NCI-H128 (cell line): ENCODE data around the gene POGLUT2.
"Not testable (repeated sequence)": the region's sequence is repeated elsewhere in the genome, so short reads cannot be mapped to it uniquely, and the experiment has no call there.

Source experiments
- DNase-seq: peaks from one replicate; lab custom pipeline; 2025; ENCODE audit not compliant: unreplicated experiment; lab: John Stamatoyannopoulos, UW

POGLUT2 gene

DNA sequence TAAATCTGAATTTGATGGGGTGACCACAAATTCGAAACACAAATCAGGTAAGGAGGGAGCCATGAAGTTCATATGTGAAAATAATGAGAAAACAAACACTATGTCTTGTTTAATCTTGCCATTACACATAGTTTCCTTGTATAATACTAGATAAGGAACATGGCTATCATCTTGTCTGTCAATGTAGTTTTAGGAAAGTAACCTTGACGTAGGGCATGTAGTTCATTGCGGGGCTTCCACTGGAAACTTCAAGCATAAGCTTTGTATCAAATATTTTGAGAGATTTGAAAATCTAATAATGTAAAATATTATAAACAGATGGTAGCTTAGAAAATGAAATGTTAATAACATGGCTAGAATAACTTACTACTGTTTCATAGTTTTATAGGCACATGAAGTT is 8.9 kb upstream of the POGLUT2 start:
- no peak for DNase-seq

DNA sequence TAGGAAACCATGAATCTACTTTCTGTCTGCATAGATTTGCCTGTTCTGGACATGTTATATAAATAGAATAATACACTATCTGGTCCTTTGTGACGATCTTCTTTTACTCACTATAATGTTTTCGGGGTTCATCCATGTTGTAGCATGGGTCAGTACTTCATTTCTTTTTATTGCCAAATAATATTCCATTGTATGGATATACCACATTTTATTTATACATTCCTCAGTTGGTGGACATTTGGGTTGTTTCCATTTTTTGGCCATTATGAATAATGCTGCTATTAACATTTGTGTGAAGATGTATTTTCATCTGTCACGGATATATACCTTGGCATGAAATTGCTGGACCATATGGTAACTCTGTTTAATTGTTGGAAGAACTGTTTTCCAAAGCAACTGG is 6.9 kb upstream of the POGLUT2 start:
- DNase-seq, result no peak

DNA sequence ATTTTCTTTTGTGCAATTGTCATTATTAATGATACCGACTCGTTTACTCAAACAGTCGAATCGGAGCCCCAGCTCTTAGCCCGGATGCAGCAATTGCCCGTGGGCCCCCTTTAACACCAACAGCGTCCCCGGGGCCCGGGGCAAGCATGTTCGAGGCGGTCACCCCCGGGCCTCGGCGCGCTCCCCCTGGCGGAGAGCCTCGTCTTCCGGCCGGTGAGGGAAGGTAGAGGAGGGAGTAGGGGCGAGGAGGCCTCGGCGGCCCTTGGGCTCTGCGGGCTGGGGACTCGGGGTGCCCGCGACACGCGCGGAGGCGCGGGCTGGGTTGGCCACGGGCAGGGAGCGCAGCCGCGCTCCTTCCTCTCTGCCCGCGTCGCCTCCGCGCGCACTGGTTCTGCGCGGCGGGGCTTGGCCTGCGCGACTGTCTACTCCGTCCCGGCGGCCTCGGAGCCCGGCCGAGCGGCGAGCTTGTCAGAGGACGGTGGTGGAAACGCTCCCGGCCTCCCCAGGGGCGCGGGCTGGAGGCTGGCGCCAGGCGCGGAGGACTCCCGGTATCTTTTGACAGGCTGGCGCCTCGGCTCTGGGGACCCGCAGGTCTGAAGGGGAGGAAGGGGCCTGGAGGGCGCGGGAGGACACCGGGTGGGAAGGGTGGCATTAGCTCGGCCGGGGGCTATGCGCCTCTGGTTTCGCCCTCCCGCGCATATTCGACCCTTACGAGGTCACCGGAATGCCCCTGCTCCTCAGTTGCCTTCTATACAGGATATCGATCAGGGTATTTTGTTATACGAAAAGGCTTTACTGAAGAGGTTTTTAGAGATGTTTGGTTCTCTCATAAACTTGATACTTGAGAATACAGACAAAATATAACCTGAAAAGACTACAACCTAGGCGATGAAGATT is 1.6 kb upstream of the POGLUT2 start:
- DNase-seq, result peak; percentile 27

DNA sequence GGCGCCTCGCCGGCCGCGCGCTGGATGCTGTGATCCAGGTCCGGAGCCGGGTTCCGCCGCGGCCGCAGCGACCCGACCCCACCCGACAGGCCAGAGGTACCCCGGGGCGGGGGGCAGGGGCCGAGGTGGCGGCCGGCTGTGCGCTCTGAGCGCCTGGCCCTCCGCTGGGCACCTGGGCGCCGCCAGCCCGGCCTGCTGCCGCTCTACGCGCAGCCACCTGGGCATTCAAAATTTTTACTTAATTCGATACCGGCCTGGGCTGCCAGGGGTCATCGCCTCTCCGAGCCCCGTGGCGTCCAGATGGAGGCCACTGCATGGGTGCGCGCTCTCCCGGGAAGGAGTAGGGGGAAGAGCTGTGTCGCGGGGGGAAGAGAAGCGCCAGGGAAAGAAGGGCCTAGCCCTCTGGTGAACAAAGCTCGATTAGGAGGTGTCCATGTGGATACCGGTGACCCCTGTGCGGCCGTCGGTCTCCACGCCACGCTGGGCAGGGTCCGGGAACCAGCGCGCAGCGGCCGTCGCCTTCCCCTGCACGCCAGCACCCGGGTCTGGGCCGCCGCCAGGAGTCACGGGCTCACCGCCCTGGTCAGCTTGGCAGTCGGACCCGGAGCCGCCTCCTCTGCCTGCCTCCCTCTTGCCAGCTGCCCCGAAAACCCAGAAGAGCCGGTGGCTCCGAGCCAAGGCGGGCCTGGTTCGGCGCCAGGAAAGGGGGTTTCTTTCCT is 809 bp upstream of the POGLUT2 start:
- no peak for DNase-seq

DNA sequence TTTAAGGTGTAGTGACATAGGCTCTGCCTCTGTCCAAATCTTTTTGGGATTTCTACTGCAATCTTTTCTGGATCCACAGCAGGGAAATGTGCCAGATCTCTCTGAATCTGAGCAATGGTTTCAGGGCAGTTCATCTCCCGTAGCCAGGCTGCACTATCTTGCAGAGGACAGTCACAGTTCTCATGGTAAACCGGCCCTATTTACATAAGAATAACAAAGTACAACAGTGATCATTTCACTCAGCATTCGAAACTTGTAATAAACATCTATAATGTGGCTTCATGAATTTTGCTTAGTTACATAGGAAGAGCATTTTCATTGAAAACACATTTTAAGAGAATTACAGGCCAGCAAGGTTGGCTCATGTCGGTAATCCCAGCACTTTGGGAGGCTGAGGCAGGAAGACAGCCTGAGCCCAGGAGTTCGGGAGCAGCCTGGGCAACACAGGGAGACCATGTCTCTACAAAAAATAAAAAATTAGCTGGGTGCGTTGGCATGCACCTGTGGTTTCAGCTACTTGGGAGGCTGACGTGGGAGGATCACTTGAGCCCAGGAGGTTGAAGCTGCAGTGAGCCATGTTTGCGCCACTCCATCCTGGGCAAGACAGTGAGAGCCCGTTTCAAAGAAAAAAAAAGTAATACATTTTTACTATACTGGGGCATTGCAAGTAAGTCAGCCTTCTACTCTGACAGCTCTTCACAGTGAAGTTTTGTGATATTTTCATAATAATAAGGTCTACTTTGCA is 5.0 kb downstream of the POGLUT2 start:
- DNase-seq, result no peak

DNA sequence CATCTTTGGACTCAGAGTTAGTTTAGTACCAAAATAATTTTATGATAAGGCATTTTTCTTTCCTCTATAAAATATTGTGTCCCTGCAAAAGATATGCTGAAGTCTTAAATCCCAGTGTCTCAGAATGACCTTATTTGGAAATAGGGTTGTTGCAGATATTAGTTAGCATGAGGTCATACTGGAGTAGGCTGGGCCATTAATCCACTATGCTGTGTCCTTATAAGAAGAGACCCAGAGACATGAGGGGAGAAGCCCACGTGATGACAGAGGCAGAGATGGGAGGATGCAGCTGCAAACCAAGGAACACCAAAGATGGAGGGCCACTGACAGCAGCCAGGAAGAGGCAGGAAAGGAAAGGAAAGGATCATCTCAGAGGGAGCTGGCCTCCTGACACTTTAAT is 6.4 kb downstream of the POGLUT2 start:
- no peak for DNase-seq

DNA sequence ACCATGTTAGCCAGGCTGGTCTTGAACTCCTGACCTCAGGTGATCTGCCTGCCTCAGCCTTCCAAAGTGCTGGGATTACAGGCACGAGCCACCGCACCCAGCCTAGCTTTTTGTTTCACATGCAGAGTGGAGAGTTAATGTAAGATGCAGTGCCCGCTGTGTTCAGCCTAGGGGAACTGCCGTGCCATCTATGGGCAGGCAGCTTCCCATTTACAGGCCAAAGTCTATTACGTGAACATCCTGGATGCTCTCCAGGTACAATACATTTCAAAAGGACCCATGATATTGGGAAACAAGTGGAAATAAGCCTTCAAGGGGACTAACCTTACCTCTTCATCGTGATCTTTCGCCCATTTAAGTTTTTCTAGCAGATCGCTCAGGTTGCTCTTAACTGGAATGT is 10.1 kb downstream of the POGLUT2 start:
- no peak for DNase-seq

DNA sequence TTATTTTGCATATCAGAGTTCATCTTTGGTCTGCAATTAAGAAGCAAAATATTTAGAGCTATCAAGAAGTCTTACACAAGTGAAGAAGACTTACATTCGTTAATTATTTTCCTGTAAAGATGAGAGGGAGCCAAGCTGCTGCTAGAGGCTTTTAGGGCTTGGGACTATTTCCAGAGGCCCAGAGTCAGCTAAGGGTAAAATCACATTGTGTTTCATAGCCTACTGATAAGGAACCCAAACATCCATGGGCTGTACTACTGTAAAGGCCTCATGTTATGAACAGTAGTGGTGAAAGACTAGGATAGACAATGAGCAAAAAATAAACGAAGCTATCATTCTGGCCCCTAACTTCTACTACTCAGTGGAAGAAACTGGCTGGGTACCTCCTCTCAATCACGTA is 14.3 kb downstream of the POGLUT2 start:
- DNase-seq, result no peak

DNA sequence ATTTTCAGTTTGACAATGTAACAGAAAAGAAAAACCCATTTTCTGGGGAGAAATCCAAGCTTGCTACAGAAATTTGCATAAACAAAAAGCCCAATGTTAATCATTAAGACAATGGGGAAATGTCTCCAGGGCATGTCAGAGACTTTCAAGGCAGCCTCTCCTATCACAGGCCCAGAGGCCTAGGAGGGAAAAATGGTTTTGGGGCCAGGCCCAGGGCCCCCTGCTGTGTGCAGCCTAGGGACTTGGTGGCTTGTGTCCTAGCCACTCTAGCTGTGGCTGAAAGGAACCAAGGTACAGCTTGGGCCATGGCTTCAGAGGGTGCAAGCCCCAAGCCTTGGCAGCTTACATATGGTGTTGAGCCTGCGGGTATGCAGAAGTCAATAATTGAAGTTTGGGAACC is 17.2 kb downstream of the POGLUT2 start:
- no peak for DNase-seq

DNA sequence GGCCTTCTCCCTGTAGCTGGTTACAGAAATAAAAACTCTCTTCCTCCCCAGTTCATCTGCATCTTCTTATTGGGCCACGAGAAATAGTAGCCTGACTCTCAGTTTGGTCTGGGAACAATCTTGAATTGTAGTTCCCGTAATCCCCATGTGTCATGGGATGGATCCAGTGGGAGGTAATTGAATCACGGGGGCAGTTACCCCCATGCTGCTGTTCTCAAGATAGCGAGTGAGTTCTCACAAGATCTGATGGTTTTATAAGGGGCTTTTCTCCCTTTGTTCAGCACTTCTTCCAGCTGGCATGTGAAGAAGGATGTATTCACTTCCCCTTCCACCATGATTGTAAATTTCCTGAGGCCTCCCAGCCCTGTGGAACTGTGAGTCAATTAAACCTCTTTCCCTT is 18.1 kb downstream of the POGLUT2 start:
- not testable (repeated sequence) for DNase-seq

DNA sequence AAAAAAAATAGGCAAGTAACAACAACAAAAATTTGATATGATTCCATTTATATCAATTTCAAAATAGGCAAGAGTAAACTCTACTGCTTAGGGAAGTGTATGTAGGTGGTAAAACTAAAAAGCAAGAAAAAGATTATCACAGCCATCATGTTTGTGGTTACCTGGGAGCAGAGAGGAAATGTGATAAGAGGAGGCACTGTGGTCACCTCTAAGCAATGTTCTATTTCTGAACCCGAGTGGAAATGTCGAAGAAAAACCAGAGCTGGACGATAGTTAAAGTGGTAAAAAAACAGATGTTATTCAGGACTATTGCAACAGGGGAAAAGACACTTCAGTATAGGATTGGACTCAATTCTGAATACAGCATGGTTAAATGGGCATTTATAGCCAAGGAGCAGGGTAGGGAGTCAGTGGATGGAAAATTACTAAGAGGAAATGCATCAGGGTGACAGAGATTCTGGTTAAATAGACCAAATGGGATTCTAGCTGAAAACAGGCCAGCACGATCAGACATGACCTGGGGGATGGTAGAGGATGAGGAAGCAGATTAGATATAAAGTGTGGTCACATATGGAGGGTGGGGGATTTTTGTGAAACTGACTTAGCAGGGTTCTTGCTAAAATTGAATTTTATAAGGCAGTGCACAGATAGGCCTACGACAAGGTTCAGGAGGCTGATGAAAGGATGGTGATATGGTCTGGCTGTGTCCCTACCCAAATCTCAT is 19.2 kb downstream of the POGLUT2 start:
- DNase-seq, result no peak

DNA sequence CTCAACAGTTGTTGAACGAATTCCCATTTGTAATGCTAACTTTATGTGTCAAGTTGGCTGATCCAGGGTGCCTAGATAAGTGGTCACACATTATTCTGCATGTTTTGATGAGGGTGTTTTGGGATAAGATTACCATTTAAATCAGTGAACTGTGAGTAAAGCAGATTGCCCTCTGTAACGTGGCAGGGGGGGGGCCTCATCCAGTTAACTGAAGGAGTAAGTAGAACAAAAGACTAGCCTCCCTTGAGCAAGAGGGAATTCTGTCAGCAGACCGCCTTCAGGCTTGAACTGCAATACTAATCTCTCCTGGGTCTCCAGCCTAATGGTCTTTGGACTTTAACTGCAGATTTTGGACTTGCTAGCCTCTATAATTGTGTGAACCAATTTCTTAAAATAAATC is 21.0 kb downstream of the POGLUT2 start:
- no peak for DNase-seq

DNA sequence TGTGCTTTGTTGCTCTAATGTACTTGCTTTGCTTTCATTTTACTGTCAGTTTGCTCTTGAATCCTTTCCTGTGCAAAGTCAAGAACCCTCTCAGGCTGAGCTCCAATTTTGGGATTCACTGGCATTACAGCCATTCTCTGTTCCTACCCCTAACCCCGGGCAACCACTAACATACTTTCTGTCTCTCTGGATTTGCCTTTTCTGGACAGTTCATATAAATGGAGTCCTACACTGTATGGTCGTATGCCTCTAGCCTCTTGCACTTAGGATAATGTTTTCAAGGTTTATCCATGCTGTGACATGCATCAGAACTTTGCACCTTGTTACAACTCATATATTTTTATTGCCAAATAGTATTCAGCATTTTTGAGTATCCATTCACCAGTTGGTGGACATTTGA is 22.5 kb downstream of the POGLUT2 start:
- DNase-seq, result no peak

DNA sequence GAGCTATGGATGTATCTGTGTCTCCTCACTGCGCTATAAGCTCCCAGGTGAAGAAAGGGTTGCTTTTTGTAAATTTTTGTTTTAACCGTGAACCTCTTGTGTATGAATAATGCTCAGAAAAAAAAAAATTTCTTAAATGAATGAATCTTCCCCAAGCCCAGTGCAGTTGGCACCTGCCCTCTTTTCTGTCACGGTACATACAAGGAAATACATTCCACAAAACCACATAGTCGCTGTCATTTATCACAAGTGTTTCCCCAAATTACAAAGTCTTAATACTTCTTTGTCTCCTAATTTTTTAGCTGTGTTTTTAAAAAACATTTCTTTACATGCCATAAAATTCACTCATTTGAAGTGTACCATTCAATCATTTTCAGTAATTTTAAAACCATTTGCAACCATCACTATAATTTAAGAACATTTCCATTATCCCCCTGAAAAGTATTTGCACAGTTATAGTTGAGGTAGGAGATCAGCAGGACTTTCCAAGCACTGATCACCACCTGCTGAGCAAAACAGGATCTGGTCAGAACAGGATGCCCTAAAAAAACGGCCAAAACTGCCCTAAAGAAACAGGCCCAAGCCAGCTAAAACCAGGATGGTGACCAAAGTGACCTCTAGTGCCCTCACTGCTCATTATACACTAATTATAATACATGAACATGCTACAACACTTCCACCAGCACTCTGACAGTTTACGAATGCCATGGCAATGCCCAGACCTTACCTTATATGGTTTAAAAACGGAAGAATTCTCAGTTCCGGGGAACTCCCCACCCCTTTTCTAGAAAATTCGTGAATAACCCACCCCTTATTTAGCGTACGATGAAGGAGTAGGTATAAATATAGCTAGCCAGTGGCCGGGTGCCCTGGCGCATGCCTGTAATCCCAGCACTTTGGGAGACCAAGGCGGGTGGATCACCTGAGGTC is 23.9 kb downstream of the POGLUT2 start:
- no peak for DNase-seq

DNA sequence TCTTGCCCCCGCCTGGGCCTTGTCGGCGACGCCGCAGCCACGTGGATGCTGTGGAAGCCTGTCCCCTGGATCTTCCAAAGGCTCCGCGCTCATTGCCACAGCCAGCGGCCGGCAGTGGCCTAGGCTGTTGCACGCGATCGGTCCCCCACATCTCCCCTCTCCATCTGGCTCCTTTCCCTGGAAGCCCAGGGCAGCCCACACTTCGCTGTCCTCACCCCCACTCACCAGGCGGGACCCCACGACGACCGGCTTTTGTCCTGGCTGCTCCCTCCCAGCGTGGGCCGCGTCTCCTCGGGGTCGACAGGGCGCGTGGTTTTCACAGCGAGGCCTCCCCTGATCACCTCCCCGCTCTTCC is 24.6 kb downstream of the POGLUT2 start:
- no peak for DNase-seq

DNA sequence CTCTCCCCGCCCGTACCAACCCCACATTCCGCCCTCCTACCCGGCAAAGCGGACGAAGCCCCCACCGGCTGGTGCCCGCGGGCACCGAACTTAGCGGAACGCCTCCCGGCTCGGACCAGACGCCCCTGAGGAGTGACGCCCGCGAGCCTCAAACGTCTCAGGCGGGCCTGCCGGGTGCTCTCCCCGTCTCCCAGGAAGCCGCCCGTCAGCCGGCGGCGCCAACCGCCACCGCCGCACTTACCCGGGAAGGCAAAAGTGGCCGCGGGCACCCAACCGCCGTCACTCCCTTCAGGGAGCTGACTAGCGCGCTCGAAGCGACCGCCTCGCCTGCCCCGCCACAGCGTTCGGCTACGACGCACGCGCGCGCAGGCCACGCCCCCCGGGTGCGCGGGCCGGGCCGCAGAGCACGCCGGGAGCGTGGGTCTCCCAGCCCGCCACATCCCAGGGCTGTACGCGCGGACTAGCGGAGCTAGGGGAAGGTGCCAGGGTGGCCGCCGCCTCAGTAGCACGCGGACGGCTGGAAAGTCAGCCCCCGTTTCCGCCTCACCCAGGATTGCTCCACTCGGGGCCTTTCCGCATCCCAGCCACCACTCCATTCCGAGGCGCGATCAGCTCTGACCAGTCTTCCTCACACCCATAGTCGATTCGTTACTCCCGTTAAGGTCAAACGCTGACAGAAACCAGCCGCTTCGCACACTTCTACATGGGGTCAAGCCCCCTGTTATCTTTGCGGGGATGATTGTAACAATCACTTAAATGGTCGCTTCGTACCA is 25.1 kb downstream of the POGLUT2 start, which contains the start of gene TEX30:
Gene TEX30, minus strand, starts transcription at position 346 of the 773 bp plus-strand sequence. CDS start 3,760 bp downstream, outside the sequence.
- peak; percentile 49 for DNase-seq

DNA sequence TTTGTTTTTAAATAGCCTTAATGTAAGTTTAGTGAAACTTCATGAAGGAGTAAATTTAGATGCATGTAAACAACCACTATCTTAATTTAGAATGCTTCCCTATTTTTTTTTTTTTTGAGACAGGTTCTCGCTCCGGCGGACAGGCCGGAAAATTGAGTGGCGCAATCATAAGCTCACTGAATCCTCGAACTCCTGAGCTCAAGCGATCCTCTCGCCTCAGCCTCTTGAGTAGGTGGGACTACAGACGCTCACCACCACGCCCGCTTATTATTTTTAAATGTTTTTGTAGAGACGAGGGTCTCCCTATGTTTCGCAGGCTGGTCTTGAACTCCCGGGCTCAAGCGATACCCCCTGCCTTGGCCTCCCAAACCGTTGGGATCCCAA is 26.7 kb downstream of the POGLUT2 start:
- no peak for DNase-seq

DNA sequence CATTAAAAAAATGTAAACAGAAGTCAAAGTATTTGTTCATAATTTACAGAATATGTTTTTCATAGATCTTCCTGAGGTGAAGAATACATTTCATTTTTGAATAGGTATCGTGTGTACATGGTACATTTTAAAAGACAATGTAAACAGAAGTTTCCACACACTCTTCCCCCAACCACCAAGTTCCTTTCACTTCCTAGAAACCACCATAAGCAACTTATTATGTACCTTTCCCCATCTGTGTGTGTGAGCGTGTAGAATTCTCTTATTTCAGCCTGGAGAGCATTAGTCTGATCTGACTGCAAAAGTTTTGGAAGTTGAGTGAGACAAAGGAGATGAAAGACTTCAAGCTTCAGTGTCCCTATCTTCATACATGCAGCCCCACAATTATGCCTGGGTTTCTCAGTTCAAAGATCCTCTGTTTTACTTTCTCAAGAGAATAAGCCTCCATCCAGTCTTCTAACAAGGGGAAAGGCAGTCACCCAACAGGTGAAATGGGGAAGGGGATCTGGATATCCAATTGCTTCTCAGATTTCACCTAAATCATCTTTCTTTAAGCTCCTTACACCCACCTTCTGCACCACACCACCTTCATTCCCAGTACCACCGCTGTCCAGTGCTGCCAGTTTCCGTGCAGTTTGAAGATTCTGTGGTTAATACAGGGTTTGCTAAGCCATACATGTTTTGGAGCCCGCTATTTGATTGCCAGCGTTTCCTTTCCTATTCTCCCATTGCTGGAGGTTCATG is 27.3 kb downstream of the POGLUT2 start:
- no peak for DNase-seq

DNA sequence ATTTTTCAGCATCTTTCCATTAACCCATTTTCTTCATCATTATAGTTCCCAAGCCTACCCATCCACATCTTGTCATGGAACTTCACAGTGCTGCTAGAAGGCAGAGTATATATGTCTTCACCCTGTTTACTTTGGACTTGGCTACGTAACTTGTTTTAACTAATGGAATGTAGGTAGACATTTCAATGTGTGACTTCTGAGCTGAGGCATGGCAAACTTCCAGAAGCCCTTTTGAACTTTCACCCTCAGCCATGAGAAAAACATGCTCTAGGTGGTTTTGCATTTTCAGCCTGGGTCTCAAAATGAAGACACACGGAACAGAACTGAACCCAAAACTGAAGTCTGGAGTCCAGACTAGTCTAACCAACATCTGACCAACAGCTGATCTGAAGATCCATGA is 28.3 kb downstream of the POGLUT2 start:
- no peak for DNase-seq
